HG03135 (cell line): Measurements from ENCODE around the gene MRTFB.

Source experiments
- ATAC-seq: cut with Tn5 transposase; IDR thresholded peaks from one replicate; pipeline ENCODE4 v1.9.1; 2021; ENCODE audit warnings: mild to moderate bottlenecking, moderate library complexity; ENCODE audit not compliant: unreplicated experiment

Gene MRTFB

DNA sequence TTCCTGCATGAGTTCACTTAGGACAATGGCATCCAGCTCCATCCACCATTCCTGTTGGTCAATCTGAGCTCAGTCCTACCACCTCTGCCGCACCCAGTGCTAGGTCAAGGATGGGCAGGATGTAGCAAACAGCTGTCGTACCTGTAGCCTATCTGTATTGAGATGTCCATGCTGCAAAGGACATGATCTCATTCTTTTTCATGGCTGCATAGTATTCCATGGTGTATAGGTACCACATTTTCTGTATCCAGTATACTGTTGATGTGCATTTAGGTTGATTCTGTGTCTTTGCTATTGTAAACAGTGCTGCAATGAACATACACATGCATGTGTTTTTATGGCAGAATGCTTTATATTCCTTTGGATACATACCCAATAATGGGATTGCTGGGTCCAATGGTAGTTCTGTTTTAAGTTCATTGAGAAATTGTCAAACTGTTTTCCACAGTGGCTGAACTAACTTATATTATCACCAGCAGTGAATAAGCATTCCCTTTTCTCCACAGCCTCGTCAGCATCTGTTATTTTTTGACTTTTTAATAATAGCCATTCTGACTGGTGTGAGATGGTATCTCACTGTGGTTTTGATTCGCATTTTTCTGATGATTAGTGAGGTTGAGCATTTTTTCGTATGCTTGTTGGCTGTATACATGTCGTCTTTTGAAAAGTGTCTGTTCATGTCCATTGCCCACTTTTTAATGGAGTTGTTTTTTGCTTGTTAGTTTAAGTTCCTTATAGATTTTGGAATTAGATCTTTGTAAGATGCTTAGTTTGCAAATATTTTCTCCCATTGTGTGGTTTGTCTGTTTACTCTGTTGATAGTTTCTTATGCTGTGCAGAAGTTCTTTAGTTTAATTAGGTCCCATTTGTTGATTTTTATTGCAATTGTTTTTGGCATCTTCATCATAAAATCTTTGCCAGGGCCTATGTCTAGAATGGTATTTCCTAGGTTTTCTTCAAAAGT, 7.2 kb upstream of the MRTFB start:
- ATAC-seq, result no peak

DNA sequence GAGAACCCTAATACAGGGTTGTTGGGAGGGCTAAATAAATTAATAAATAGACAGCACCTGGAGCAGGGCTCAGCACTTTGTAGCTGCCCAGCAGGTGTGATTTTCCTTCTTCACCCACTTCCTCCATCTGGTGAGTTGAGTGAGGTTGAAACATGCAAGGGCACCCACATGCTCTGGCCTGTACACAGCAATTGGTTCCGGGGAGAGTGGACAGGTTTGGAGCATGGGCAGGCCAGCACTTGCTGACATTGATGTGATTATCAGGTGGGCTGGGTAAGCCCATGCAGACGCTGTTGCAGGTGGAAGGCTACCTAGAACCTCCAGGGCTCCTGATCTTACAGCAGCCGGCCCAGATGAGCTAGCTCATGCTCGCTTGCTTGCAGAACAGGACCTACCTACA, 1.3 kb upstream of the MRTFB start:
- no peak for ATAC-seq

DNA sequence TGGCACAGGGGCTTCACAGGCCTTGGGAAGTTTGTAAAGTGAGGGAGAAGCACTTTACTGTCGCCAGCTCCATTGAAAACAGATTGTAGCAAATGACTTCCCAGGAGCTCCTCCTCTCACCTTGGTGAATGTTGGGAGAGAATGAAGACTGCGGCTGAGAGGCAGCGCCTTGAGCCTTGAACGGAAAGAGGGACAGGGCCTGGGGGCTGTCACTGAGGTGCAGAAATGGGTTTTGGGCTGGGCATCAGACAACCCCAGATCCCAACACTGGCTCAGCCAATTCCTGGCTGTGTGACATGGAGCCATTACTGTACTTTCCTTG, 603 bp upstream of the MRTFB start:
- ATAC-seq, result no peak

DNA sequence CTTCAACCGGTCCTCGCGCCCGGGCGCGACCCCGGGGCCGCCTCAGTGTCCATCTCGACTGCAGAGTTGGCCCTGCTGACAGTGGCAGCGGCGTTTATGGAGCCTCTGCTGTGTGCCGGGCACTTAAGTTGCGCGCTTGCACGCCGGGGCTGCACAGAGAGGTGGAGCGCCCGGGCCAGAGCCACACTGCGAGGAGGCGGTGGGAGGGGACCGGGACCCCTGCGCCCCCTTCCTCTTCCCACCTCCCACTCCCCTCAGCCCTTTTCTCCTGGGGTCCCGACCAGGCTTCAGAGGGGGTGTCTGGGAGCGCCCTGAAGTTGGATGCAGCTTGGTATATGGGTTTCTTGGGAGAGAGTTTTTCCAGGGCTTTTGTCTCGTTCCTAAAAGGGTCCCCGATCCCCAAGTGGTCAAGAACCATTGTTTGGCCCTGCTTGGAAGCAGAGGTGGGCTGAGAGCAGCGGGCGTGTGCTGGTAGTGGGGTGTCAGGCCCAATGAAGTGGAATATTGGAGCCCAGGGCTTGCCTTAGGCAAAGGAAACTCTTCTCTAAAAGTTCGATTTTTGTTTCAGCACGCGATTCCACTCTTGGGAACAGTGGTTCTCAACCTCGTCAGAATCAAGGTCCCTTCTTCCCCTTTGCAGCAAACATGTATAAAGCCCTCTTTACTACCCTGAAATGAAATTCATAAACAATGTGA, 605 bp downstream of the MRTFB start:
- peak; percentile 30 for ATAC-seq

DNA sequence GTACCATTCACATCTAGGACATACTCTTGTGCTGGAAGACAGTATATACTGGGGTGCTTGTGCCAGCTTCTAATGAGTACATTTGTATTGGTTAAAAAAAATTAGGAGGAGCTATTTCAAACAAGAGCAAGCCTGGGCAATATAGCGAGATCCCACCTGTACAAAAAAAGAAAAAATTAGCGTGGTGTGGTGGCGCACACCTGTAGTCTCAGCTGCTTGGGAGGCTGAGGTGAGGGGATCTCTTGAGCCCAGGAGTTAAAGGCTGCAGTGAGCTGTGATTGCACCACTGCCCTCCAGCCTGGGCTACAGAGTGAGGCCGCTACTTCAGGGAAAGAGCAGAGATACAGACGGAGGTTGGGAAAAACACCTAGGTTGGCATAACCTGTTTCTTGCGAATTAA, 1.2 kb downstream of the MRTFB start:
- no peak for ATAC-seq

DNA sequence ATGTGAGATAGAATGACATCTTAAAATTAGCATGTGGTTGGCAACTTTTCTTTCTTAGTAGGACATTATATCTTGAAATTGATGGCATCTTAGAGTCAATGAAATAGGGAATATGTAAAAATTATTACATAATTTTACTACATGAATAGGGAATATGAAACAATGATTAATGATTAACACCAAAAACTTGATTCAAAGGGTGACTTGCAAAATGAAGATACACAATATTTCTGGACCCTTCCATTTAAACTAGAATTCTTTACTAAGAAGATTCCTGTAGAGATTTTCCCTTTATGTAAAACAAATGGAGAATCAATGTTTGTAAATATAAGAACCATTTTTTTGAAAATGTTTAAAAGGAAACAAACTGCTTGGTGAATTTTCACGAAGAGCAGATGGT, 3.4 kb downstream of the MRTFB start:
- ATAC-seq, result no peak

DNA sequence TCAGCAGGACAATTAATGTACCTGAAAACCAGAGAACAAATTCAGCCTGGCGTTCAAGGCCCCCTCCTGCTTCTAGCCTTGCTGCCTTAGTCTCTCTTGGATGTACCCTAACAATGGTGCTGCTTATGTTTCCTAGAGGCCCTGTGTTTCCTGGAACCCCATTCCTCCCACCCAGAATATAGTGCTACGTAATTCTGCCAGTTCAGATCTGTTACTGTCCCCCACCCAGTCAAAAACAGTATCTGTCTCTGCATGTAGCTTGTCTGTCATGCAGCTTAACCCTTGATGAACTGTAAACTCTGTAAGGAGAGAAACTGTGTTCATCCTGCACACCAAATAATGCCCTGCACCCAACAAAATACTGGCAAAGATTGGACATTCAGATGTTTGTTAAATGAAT, 6.8 kb downstream of the MRTFB start:
- no peak for ATAC-seq

DNA sequence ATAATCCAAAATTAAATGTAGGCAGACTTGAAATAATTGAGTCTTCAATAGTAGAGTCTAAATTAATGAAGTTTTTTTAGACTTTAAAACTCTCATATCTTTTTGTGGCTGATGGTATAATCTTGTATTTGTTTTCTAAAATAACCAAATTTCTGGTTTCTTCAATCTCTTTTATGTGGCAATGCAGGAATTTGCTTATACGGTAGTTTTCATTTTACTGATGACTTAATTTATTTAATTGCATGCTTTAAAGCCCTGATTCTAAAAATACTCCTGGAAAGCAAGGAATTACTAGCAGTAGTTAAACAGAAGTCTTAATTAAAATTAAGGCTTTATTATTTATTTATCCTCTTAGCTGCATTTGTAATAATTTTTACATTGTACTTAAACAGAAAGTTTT, 15.4 kb downstream of the MRTFB start:
- ATAC-seq, result no peak

DNA sequence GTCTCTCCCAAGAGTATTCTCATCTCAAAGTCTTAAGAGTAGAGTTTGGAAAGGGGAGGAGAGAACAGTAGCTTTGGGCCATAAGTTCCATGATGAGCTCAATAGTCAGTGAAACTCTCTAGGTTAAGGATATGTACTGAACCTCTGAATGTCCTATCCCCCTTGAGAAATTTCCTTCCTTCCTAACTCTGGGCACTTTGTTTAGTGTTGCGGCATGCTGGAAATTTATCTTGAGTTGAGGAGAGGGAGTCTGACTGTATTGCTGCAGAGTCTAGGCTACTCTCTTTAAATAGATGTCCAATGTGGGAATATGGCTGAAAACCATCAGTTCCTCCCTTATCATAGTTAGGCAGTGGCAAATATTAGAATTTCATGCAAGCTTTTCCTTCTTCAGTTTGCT, 16.1 kb downstream of the MRTFB start:
- ATAC-seq, result no peak

DNA sequence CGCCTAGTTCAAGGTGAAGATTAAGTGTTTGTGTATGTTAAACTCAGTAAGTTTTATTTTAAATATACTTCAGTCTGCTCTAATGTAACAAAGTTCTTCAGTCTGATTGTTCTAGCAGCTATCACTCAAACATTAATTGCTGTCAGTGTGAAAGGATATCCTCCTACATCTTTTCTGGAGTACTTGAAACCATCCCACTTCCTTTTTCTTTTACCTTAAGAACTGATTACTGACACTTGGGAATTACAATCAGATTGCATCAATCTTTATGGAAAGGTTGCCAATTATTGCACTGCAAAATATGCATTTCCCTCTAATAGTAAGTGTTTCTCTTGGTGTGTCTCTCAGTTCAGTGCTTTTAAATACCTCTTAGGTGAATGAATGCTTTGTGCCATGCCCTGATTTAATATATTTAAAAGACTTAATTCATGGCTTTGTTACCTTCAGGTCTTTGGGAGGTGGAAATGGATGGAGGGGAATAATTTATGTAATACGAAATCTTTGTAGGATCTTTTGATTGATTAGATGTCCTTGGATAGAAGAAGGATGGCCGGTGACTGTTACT, 16.6 kb downstream of the MRTFB start:
- no peak for ATAC-seq

DNA sequence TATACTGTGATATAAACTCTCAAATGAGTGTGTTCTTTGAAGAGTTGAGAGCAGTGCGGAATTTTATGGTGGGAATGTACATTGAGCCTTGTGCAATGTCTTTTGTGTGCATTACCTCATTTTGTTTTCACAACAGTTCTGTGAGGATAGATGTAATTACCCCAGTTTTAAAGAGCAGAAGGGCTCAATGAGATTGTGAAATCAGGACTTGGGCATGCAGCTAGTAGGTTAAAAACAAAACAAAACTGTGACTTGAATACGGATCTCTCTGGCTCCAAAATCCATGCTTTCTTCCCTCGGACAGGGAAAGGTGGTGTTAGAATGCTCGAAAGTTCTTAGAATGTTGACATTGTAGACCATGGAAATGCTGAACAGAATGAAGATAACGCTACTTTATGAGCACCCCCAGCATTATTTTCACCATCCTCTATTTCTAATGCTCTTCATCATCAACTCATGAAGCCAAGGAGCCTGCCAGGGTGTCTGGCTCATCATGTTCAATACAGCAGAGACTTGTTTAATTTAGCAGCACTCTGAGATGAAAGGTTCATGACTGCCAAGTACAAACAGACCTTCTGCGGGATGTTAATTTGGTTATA, 17.1 kb downstream of the MRTFB start:
- ATAC-seq, result no peak

DNA sequence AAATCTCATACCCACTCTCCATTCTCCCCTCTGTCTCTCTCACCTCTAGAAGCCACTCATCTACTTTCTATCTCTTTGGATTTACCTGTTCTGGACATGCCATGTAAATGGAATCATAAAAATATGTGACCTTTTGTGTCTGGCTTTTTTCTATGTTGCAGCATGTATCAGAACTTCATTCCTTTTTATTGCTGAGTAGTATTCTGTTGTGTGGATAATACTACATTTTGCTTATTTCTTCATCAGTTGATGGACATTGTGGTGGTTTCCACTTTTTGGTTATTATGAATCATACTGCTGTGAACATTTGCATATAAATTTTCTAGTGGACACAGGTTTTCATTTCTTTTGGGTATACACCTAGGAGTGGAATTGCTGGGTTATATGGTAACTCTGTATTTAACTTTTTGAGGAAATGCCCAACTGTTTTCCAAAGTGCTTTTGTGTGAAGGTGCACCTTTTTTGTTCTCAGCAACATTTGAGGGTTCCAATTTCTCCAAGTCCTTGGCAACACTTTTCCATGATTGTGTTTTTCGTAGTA, 18.2 kb downstream of the MRTFB start:
- no peak for ATAC-seq

DNA sequence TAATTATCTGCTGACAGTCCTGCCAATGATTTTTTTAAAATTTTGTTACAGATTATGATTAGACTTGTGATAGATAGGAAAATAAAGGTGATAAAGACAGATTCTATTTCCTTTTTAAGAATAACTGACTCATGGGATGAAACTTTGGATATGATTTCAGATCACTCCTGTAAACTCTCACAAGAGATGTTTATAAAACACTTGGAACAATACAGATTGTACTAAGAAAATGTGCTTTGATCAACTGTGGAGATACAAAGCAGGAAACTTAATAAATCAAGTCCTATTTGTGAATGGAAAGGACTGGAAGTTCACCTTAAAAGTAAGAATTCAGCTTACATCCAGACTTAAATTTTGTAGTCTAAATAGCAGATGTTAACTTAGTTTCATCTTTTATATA, 21.4 kb downstream of the MRTFB start:
- no peak for ATAC-seq

DNA sequence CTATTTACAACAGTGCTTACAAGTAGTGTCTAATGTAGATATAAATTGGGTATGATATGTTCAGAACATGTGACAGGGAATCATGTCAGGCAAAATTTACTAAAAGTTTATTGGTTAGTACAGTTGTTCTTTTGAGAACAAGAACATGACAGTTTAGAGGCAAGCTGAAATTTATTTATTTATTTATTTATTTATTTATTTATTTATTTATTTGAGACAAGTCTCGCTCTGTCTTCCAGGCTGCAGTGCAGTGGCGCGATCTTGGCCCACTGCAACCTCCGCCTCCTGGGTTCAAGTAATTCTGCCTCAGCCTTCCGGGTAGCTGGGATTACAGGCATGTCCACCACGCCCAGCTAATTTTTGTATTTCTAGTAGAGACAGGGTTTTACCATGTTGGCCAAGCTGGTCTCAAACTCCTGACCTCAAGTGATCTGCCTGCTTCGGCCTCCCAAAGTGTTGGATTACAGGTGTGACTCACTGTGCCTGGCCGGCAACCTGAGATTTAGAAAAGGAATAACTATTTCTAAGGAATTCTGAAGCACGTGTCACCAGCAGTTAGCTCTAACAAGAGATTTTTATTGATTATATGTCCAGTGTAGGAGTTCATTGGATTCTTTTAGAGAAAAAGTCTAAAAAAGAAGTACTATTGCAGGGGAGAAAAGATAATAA, 24.9 kb downstream of the MRTFB start:
- no peak for ATAC-seq

DNA sequence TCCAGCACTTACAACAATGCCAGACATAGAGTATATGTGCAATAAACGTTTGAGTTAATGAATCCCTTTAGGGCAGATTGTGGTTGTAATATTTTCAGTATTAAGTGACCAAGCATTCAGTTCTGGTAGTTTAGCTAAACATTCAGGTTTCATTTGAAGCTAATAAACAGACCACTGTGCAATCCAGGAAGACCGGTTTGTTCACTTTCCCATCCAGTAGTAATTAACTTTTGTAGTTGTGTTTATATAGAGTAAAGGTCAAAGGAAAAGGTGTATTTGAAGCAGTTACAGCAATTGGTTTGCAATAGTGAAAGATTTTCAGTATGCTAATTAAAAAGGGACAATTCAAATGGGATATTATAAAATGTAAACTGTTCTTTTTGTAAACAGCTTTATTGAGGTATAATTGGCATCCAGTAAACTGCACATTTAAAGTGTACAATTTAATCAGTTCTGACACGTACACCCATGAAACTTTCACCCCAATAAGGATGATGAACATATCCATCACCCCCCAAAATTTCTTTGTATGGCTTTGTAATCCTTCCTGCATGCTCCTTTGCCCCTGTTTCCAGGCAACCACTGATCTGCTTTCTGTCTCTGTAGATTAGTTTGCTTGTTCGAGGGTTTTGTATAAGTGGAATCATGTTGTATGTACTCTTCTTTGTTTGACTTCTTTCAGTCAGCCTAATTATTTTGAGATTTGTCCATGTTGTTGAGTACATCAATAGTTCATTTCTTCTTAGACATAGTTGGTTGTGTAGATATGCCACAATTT, 26.3 kb downstream of the MRTFB start:
- ATAC-seq, result no peak

DNA sequence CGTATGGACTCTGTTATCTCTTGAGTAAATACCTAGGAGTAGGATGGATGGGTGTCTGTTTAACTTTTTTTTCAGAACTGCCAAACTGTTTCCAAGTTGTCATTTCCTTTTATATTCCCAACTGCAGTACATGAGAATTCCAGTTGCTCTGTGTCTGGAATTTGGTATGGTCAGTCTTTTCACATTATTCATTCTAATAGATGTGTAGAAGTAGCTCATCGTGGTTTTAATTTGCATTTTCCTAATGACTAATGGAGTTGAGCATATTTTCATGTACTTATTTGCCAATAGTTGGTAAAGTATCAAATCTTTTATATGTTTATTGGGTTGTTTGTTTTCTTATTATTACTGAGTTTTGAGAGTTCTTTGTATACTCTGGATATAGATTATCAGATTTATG, 27.0 kb downstream of the MRTFB start:
- no peak for ATAC-seq

DNA sequence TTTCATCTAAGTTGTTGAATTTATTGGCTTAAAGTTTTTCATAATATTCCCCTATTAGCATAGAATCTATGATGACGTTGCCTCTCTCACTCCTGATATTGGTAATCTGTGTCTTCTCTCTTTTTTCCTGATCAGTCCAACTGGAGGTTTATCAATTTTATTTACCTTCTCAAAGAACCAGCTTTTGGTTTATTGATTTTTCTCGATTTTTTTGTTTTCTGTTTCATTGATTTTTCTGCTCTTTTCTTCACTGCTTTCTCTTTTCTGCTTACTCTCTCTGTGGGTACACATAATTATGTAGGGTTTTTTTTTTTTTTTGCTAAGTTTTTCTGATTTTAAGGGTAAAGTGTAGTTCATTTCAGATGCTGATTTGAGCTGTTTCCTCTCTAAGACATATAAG, 29.7 kb downstream of the MRTFB start:
- no peak for ATAC-seq

DNA sequence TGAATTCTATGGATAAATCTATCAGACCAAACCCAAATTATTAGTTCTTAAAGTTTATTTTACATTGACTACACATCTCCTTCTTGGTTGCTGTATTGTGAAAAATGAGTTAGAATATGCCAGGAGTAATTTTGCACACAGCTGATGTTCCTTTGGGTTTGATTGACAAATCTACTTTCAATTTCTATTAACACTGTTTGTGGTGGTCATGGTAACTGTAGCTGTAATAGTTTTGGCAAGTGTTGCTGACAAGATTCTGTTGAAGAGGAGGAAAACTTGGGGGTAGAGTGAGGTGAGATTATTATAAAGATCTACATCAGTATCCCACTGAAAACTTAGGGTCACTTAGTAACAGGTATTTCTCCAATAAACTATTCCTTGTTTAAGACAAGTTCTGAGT, 30.3 kb downstream of the MRTFB start:
- peak; percentile 71 for ATAC-seq

DNA sequence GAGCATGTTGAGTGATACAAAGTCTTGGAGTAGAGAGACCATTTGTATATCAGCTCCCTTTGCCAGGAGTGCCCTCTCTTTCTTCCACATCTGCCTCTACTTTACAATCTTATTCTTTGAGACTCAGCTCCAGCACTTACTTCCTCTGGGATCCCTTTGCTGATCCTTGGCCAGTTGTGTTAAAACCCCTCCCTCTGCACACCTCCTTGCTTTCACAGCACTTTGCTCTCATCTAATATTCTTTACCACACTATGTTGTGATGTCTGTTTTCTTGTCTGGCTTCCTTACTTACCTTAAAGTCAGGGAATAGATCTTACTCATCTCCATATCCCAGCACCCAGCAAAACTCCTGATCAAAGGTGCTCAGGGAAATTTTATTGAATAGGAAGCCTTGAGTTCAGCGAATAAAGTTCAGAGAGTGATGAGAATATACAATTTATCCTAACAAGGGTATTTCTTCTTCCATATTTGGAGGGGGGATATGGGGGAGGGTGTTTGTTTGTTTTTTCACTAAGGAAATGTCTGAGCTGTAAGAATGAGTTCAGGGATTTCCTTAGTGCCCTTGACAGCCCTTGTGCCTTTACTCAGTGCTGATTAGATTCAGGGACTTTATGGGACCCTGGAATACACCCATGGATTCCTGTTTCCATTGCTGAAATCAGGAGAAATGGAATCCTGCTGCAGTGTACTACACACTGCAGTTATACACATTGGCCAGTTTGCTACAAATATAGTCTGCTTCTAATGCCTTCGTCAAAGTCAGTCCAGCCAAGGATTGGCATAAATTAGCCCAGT, 32.0 kb downstream of the MRTFB start:
- ATAC-seq, result no peak
